DMS 273 treated with DMSO at 0.1 percent for 48 hours (cell line): ENCODE measurements around the gene SARS2.
"Not testable (repeated sequence)": the region's sequence is repeated elsewhere in the genome, so short reads cannot be mapped to it uniquely, and the experiment has no call there.

ENCODE experiments used
- DNase-seq: peaks from one replicate; lab custom pipeline; 2025; lab: John Stamatoyannopoulos, UW

Gene SARS2

GRCh38 chr19:38892841-38893240 lies 37.7 kb downstream of the SARS2 start:
- no peak for DNase-seq

- no peak for DNase-seq
These were observed 38.8 kb downstream of the SARS2 start for GRCh38 chr19:38891771-38892170.

GRCh38 chr19:38890686-38891085 lies 39.9 kb downstream of the SARS2 start:
- DNase-seq: no peak

GRCh38 chr19:38889803-38890202 lies 40.8 kb downstream of the SARS2 start:
- DNase-seq: no peak

- no peak for DNase-seq
These were observed 41.7 kb downstream of the SARS2 start for GRCh38 chr19:38888876-38889275.

GRCh38 chr19:38884691-38885090 lies 45.9 kb downstream of the SARS2 start:
- not testable (repeated sequence) for DNase-seq

GRCh38 chr19:38883286-38883685 lies 47.3 kb downstream of the SARS2 start:
- no peak for DNase-seq

GRCh38 chr19:38880882-38881609 lies 49.5 kb downstream of the SARS2 start:
- no peak for DNase-seq

- no peak for DNase-seq
These were observed 50.3 kb downstream of the SARS2 start for GRCh38 chr19:38880076-38880881.

GRCh38 chr19:38879400-38879751 lies 51.2 kb downstream of the SARS2 start:
- DNase-seq: no peak

GRCh38 chr19:38878575-38879399 lies 51.8 kb downstream of the SARS2 start:
- no peak for DNase-seq

- DNase-seq: peak; percentile 26
These were observed 52.6 kb downstream of the SARS2 start, which contains the start of gene RINL for GRCh38 chr19:38877781-38878574. Gene RINL (minus strand): TSS chr19:38878275. CDS start chr19:38876742, 1,533 bp downstream.

- DNase-seq: no peak
These were observed 54.7 kb downstream of the SARS2 start for GRCh38 chr19:38875656-38876395.

- DNase-seq: not testable (repeated sequence)
These were observed 57.2 kb downstream of the SARS2 start for GRCh38 chr19:38873400-38873799.

- DNase-seq: no peak
These were observed 60.0 kb downstream of the SARS2 start for GRCh38 chr19:38870612-38871011.

GRCh38 chr19:38869836-38870607 lies 60.5 kb downstream of the SARS2 start:
- no peak for DNase-seq

- no peak for DNase-seq
These were observed 61.3 kb downstream of the SARS2 start for GRCh38 chr19:38869160-38869835.

- DNase-seq: no peak
These were observed 62.0 kb downstream of the SARS2 start for GRCh38 chr19:38868551-38868950.

GRCh38 chr19:38867171-38867780 lies 63.3 kb downstream of the SARS2 start:
- DNase-seq: no peak
